Peyer's patch (tissue), 4 donors: Measurements from ENCODE around the gene EFNA4.

Experiments
- POLR2A ChIP-seq, 2 donors: fragments of 450-650 bp; IDR thresholded peaks; one replicate each; pipeline ENCODE4 v1.5.1; 2017; ENCODE audit warnings: antibody characterized with exemption in 2 of 2, mild to moderate bottlenecking in 2 of 2, moderate library complexity in 2 of 2
- TF ChIP-seq, protein P1 (sequence below), 6 experiments: fragments of 450-650 bp in 4 of 6; fragments of 200-600 bp in 2 of 6; sonication (generic) in 1 of 6; IDR thresholded peaks; one replicate each; pipeline ENCODE4 v1.5.1; 2017 to 2019; ENCODE audit warnings: antibody characterized with exemption in 6 of 6, mild to moderate bottlenecking in 3 of 6, moderate library complexity in 1 of 6

DNA sequence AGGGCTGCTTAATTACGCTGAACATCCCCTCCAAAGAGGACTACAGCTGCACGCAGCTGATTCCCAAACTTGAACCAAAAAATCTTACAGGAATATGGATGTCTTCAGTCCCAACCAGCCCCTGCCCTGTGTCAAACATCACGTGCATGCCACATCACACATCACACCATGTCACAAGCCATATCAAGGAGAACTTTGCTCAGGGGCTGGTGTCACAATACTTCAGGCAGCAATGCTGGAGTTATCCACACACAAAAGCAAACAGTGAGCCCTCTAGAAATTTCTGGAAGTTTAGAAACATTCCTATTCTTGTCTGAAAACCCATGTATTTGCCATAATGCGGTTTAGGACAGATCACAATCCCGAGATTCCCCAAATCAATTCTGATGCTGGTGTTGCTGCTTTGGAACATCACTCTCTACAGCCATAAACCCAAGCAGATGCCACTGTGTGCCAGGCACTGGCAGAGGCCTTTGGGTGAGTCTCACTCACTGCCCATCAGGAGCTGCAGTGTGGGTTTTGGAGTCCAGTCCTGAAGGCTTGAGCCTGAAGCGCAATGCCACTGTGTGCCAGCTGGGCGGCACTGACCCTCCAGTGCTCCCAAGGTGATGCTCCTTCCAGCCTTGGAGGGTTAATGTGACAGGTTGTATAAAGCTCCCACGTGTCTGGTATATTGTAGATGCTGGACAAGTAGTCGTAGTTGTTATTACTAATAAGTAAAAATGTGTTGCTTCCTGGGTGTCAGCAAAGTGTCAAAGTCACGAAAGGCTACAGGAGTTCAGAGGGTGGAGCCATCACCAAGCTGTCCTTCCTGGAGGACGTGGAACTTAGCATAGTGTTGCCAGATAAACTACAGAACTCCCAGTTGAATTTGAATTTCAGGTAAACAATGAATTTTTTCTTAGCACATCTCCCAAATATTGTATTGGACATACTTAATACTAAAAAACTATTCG is 44.0 kb downstream of the EFNA4 start:
- TF ChIP-seq, protein P1, sequence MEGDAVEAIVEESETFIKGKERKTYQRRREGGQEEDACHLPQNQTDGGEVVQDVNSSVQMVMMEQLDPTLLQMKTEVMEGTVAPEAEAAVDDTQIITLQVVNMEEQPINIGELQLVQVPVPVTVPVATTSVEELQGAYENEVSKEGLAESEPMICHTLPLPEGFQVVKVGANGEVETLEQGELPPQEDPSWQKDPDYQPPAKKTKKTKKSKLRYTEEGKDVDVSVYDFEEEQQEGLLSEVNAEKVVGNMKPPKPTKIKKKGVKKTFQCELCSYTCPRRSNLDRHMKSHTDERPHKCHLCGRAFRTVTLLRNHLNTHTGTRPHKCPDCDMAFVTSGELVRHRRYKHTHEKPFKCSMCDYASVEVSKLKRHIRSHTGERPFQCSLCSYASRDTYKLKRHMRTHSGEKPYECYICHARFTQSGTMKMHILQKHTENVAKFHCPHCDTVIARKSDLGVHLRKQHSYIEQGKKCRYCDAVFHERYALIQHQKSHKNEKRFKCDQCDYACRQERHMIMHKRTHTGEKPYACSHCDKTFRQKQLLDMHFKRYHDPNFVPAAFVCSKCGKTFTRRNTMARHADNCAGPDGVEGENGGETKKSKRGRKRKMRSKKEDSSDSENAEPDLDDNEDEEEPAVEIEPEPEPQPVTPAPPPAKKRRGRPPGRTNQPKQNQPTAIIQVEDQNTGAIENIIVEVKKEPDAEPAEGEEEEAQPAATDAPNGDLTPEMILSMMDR (IDR thresholded peaks at IDR 0.05): peak in 3 of 6 experiments; percentile 11 to 36 (median 14)
- TF ChIP-seq POLR2A (IDR thresholded peaks at IDR 0.05): peak; percentile 10 to 54
